Kidney (tissue), 14 donors: ENCODE results near the gene JPT2. TPM values are rescaled to one million over a fixed set of nuclear protein-coding genes. Genes with fewer than 3 reads are reported as not detected.

Experiments
- DNase-seq, 5 donors: peaks; one replicate each; pipeline ENCODE4 v3.0.0-alpha.2; 2013 to 2020
- FAIRE-seq: peaks from 2 replicates; lab custom pipeline; 2012; peaks lifted over from hg19 to GRCh38; lab: Jason Lieb, UNC
- H3K27ac ChIP-seq, 2 donors: one replicate each; pipeline ENCODE4 v1.7.0; 2013; ENCODE audit warnings: low read depth in 2 of 2, low read length in 2 of 2, inconsistent platforms in 1 of 2
- H3K27me3 ChIP-seq: one replicate; pipeline ENCODE4 v1.7.1; 2013; ENCODE audit warnings: low read length, inconsistent platforms; ENCODE audit not compliant: control insufficient read depth, insufficient read depth
- H3K36me3 ChIP-seq, 3 donors: one replicate each; pipeline versions ENCODE4 v1.7.0 to v1.7.1; 2013; ENCODE audit warnings: low read length in 3 of 3, control low read depth in 1 of 3, inconsistent platforms in 1 of 3; ENCODE audit not compliant: insufficient read depth in 3 of 3, control insufficient read depth in 2 of 3
- H3K4me1 ChIP-seq, 3 donors: one replicate each; pipeline versions ENCODE4 v1.7.0 to v1.7.1; 2013; ENCODE audit warnings: low read length in 3 of 3, inconsistent platforms in 1 of 3, low read depth in 1 of 3; ENCODE audit not compliant: control insufficient read depth in 2 of 3, insufficient read depth in 2 of 3
- H3K4me3 ChIP-seq, 3 donors: one replicate each; pipeline versions ENCODE4 v1.7.0 to v1.8.1; 2013; ENCODE audit warnings: low read length in 3 of 3, control low read depth in 1 of 3, inconsistent platforms in 1 of 3
- H3K9ac ChIP-seq, 3 donors: one replicate each; pipeline versions ENCODE4 v1.7.0 to v1.7.1; 2013; ENCODE audit warnings: low read length in 3 of 3, control low read depth in 1 of 3, inconsistent platforms in 1 of 3
- H3K9me3 ChIP-seq, 3 donors: one replicate each; pipeline versions ENCODE4 v1.7.0 to v1.7.1; 2013; ENCODE audit warnings: low read length in 3 of 3, control low read depth in 1 of 3, inconsistent platforms in 1 of 3; ENCODE audit not compliant: control insufficient read depth in 2 of 3, insufficient read depth in 1 of 3
- intact Hi-C: fragments of 100-400 bp; cut with DNase I; formaldehyde crosslinking; loops from one replicate; pipeline ENCODE4 v1.11.1; 2022
- polyA plus RNA-seq: library from polyadenylated mRNA; stranded (reverse); fragments of 350-450 nt; fragmentation: Illumina TruSeq; extraction: RNeasy Lipid Tissue Mini Kit (QIAGEN cat#74804); gene quantifications from one replicate; pipeline ENCODE4 v1.2.3, GENCODE V29; 2014; ENCODE audit warnings: low read depth, low replicate concordance; ENCODE audit not compliant: insufficient read depth
- total RNA-seq: library from RNA; stranded (reverse); fragmentation: NEBNext Ultra II Directional; extraction: Animal tissue kit (Norgen Biotek cat#: 25700); gene quantifications from one replicate; pipeline ENCODE4 v1.2.1, GENCODE V29; 2021
- TF ChIP-seq, protein P1 (sequence below): IDR thresholded peaks from 3 replicates; pipeline ENCODE4 v1.5.1; 2012; ENCODE audit warnings: mild to moderate bottlenecking, moderate library complexity, borderline replicate concordance; ENCODE audit not compliant: insufficient read depth; ENCODE audit errors: extremely low read depth
- donor health status: control.
- donor health status: control.
- donor health status: control.
- donor health status: control.
- donor health status: control.
- donor health status: DM: yes; HTN: yes; CAD: no.
- donor health status: Normal renal cell carcinoma (clear cell type).

The JPT2 gene
- total and polyA plus RNA-seq, 2 donors from 2014 or later = 32.8 to 89.3 TPM

DNA sequence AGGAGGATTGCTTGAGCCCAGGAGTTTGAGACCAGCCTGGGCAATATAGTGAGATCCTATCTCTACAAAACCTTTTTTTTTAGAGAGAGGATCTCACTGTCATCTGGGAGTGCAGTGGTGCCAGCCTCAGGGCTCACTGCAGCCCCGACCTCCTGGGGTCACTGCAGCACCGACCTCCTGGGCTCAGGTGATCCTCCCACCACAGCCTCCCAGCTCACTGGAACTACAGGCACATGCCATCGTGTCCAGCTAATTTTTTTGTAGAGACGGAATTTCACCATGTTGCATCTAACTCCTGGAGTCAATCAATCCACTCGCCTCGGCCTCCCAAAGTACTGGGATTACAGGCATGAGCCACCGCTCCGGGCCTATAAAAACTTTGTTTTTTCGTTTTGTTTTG lies 43.3 kb downstream of the JPT2 start:
- H3K36me3 ChIP-seq = peaks cover 0 to 7% (median 5%) of the 10 kb centered on the region in 3 donors
- intact Hi-C loops = no loop called here
- H3K4me1 ChIP-seq = peaks cover 0 to 2% (median 0%) of the 10 kb centered on the region in 3 donors
- FAIRE-seq (no peak), DNase-seq (no peak)
- no peak overlapping the region for H3K27ac ChIP-seq
- no peaks in the 10 kb centered on the region for H3K27me3 ChIP-seq
- H3K9me3 ChIP-seq = no peaks in the 10 kb centered on the region
- TF ChIP-seq, protein P1, sequence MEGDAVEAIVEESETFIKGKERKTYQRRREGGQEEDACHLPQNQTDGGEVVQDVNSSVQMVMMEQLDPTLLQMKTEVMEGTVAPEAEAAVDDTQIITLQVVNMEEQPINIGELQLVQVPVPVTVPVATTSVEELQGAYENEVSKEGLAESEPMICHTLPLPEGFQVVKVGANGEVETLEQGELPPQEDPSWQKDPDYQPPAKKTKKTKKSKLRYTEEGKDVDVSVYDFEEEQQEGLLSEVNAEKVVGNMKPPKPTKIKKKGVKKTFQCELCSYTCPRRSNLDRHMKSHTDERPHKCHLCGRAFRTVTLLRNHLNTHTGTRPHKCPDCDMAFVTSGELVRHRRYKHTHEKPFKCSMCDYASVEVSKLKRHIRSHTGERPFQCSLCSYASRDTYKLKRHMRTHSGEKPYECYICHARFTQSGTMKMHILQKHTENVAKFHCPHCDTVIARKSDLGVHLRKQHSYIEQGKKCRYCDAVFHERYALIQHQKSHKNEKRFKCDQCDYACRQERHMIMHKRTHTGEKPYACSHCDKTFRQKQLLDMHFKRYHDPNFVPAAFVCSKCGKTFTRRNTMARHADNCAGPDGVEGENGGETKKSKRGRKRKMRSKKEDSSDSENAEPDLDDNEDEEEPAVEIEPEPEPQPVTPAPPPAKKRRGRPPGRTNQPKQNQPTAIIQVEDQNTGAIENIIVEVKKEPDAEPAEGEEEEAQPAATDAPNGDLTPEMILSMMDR = no peak
- H3K9ac ChIP-seq = no peak overlapping the region
- H3K4me3 ChIP-seq = no peak overlapping the region

GRCh38 chr16:1723450-1724147 lies 45.5 kb downstream of the JPT2 start:
- TF ChIP-seq, protein P1 = peak; percentile 66
- Histone ChIP-seq H3K27me3 (no peaks in the 10 kb centered on the region), H3K9ac (no peak overlapping the region), H3K4me3 (no peak overlapping the region), H3K27ac (no peak overlapping the region), H3K9me3 (no peaks in the 10 kb centered on the region), H3K4me1 (peaks cover 0 to 2% (median 0%) of the 10 kb centered on the region in 3 donors), H3K36me3 (peaks cover 3 to 10% (median 7%) of the 10 kb centered on the region in 3 donors)
- DNase-seq (peak in 2 of 5 donors; percentile 37 to 38), FAIRE-seq (no peak)
- intact Hi-C loops = no loop called here

DNA sequence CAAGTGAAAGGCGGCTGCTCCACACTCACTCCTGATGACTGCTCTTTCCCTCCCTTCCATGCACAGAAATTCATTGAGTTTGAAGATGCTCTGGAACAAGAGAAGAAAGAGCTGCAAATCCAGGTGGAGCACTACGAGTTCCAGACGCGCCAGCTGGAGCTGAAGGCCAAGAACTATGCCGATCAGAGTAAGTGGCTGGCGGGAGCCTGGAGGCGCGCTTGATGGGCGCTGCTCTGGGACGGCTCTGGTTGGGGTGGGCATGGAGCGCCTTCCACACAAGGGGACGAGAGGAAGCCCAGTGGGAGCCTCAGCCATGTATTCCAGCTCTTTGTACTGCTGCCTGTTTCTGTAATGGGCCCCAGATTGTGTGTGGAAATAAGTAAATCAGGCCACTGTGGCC lies 46.4 kb downstream of the JPT2 start:
- TF ChIP-seq, protein P1 = no peak
- H3K9me3 ChIP-seq = no peaks in the 10 kb centered on the region
- peaks cover 0 to 2% (median 0%) of the 10 kb centered on the region in 3 donors for H3K4me1 ChIP-seq
- DNase-seq = no peak
- H3K27ac ChIP-seq = no peak overlapping the region
- peaks cover 3 to 12% (median 7%) of the 10 kb centered on the region in 3 donors for H3K36me3 ChIP-seq
- no peak overlapping the region for H3K4me3 ChIP-seq
- no peaks in the 10 kb centered on the region for H3K27me3 ChIP-seq
- intact Hi-C loops = no loop called here
- H3K9ac ChIP-seq = no peak overlapping the region
- no peak for FAIRE-seq
